Measurements from ENCODE around the gene RPA1.
"Not testable (repeated sequence)": the region's sequence is repeated elsewhere in the genome, so short reads cannot be mapped to it uniquely, and the experiment has no call there.

The RPA1 gene

GRCh38 chr17:1820528-1821252 lies 9.1 kb upstream of the RPA1 start:
- DNase-seq (ENCODE audit: low read depth): no peak

DNA sequence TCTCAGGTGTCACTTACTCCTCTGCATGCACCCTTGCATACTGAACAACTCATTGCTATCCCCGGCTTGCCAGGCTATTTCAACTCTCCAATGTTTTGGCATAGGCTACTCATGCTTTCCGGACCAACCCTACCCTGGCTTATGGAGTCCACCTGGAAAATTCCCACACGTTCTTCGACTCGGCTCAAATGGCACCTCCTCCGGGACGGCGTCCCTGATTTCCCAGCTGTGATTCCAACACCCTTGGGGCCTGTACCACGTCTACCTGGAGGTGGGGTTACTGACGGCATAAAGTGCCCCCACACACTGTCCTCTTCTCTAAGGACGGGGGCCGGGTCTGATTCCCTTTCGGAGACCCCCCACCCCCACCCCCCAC lies 601 bp upstream of the RPA1 start:
- peak; percentile 15 for DNase-seq (ENCODE audit: low read depth)

DNA sequence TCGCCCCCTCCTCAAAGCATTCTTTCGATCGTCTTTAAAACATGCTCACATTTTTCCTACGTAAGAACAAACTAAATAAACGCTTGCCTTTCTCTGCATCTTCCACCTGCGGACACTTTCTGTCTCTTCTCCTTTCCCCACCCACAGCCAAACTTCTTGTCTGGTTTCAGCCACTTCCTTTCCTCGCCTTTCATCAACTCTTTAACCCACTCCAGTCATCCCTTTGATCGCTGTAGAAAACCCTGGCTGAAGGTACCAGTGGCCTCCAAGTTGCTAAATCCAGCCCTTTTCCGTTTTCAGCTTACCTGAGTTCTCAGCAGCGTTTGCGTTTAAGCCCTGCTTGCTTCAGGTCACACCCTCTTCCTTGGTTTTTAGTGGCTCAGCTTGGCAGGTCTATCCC lies 483 bp downstream of the RPA1 start:
- DNase-seq (ENCODE audit: low read depth): peak; percentile 10

DNA sequence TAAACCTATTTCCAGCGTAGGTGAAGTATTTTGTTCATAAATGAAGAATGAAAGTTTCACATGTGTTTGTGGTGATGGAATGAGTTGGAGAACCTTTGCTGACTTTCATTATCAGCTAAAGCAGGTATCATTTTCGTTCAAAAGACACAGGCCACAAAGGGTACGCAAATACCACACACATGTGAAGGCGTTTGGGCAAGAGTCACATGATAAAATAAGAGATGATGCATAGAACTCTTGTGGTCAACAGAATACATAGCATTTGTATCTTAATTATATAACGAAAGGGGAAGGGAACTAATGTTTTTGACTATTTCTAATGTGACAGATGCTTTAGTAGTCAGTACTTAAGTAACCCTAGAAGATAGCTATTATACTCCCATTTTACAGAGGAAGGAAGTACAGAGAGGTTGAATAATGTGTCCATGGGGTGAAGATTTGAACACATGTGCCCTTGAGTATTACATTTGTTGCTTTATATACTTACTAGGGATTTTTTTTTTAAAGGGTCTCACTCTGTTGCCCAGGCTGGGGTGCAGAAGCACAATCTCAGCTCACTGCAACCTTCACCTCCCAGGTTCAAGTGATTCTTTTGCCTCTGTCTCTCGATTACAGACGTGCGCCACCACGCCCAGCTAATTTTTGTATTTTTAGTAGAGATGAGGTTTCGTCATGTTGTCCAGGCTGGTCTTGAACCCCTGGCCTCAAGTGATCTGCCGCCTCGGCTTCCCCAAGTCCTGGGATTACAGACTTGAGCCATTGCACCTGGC lies 4.8 kb downstream of the RPA1 start:
- no peak for DNase-seq (ENCODE audit: low read depth)

- DNase-seq (ENCODE audit: low read depth): no peak
Measured at GRCh38 chr17:1839516-1839915, 9.7 kb downstream of the RPA1 start.

DNA sequence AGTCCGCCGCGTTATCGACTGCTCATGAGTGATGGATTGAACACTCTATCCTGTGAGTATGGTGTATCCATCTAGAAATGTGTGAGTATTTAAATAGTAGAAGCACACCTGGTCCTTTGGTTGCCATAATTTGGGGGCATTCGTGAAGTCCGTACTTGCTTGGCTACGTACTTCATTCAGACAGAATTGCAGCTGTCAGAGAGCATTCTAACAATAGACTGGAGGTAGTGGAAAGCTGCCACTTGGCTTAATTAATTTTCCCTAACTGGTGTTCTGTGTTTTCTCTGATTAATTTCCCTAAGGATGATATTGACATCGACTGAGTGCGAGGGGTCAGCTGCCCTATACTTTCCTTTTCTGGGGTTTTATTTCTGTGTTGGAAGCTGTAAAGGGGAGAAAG lies 14.1 kb downstream of the RPA1 start:
- DNase-seq (ENCODE audit: low read depth): no peak

DNA sequence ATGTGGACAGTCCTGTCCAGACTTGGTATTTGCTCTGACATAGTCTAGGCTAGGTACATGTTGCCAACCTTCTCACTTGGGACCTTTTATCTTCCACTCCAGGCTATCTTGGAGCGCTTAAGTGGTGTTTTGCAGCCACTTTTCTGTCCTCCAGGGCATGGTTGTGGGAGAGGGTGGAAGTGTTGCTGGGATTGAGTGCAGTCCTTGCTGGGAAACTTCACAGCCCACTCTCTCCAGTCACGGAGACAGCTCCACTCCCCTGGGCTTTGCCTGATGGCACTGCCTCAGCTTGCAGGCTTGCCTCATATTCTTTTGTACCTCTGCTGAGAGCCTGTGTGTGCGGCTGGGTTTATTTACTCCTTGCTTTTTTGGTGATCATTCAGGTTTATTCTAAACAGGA lies 17.4 kb downstream of the RPA1 start:
- no peak for DNase-seq (ENCODE audit: low read depth)

DNA sequence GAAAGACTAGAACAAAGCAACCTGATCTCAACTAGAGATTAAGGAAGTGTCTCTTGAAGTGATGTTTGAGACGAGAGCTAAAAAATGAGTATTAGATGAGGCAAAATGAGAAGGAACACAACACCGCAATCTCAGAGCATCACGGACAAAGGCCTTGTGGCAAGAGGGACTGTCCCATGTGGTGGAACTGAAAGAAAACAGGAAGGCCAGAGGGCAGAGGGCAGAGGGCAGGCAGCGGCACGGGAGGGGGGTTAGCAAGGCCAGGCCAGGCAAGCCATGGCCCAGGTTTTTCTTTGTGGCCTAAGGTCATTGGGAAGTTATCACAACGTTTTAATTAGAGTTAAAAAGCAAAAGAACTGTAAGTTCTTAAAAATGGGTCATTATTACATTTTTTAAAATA lies 22.5 kb downstream of the RPA1 start:
- no peak for DNase-seq (ENCODE audit: low read depth)

- DNase-seq (ENCODE audit: low read depth): no peak
Measured at GRCh38 chr17:1853698-1854097, 23.9 kb downstream of the RPA1 start.

DNA sequence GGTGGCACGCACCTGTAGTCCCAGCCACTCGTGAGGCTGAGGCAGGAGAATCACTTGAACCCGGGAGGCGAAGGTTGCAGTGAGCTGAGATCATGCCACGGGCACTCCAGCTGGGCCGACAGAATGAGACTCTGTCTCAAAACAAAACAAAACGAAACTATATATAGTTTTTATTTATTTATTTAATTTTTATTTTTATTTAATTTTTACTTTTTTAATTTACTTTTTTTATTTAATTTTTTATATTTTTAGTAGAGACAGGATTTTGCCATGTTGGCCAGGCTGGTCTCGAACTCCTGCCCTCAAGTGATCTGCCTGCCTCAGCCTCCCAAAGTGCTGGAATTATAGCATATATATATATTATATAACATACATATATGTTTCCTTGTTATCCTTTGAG lies 26.7 kb downstream of the RPA1 start:
- not testable (repeated sequence) for DNase-seq (ENCODE audit: low read depth)

DNA sequence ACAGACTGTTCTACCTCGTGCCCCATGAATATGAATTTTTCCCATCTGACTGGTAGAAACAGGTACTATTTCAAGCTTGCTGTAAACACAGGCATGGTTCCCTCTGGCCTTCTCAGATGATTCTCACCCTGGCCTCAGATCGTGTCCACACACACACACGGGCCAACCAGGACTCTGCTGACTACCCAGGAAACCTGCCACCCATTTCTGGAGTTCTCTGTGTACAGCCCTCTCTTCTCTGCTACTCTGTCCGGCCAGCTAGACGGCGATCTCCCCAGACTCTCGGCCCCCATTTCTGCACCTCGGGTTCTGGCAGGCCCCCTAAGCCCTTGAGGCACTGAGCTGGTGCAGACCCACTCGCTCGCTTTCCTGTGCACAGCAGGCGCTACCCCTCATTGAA lies 31.2 kb downstream of the RPA1 start:
- DNase-seq (ENCODE audit: low read depth): no peak

- no peak for DNase-seq (ENCODE audit: low read depth)
Measured at GRCh38 chr17:1861391-1862010, 31.7 kb downstream of the RPA1 start.

GRCh38 chr17:1865252-1866037 lies 35.6 kb downstream of the RPA1 start:
- DNase-seq (ENCODE audit: low read depth): peak; percentile 20

DNA sequence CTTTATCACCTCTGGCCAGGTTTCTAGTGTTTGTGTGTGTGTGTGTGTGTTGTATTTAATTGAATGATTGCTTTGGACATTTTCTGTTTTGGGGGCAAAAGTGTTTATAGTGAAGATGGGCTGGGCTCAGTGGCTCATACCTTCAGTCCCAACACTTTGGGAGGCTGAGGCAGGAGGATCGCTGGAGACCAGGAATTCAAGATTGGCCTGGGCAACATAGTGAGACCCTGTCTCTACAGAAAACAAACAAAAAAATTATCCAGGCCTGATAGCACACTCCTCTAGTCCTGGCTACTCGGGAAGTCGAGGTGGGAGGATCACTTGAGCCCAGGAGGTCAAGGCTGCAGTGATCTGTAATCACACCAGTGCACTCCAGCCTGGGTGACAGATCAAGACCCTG lies 37.5 kb downstream of the RPA1 start:
- no peak for DNase-seq (ENCODE audit: low read depth)

DNA sequence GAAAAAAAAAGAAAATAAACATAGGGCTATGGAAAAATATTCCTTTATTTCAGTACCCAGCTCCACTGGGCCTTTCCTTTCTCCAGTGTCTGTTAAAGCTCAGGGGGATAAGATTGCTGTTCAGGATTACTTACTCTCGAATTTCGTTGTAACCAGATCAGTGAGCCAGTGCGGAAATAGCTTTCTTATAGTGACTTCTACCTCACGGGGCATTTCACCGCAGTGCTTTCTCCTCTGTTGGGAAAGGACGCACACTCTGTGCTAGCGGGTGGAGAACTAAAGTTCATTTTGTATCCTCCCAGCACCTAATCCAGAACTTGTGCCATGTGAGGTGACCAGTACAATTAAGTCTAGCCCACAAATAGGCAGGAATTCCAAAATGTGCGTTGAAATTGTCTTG lies 38.3 kb downstream of the RPA1 start:
- DNase-seq (ENCODE audit: low read depth): no peak

DNA sequence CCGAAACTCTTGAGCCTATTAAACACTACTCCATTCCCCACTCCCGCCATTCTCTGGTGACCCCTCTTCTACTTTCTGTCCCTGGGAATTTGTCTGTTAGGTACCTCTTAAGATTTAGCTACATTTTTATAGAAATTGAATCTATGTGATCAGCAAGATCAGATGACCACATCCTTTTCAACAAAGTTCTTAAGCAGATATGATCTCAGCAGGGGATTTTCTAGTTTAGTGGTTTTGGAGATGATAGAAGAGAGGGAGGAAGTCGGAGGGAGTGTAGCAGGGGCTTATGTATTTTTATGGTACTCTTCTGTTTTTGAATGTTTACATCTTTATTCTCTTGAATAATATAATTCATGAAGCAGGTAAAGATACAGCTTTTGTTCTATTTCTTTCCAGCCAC lies 40.8 kb downstream of the RPA1 start:
- DNase-seq (ENCODE audit: low read depth): peak; percentile 17

DNA sequence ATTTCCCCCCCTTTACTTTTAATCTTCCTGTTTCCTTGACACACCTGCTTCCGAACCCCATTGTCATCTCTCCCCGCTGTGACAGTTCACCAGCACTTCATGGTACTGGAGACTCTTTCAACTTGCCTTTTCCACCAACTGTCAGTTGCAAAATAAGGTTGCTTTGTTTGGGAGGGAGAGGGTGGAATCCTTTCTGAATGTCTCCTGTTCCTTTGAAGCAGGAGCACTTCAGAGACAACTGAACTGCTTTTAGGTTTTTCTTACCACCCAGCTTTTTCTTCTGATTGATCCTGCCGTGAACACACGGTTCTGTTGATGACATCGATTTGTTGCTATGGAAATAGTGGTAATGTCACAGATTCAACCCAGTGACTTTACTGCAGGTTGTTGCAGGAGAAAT lies 42.0 kb downstream of the RPA1 start:
- DNase-seq (ENCODE audit: low read depth): no peak

- no peak for DNase-seq (ENCODE audit: low read depth)
Measured at GRCh38 chr17:1872254-1872653, 42.4 kb downstream of the RPA1 start.

GRCh38 chr17:1872976-1873375 lies 43.2 kb downstream of the RPA1 start:
- DNase-seq (ENCODE audit: low read depth): no peak

DNA sequence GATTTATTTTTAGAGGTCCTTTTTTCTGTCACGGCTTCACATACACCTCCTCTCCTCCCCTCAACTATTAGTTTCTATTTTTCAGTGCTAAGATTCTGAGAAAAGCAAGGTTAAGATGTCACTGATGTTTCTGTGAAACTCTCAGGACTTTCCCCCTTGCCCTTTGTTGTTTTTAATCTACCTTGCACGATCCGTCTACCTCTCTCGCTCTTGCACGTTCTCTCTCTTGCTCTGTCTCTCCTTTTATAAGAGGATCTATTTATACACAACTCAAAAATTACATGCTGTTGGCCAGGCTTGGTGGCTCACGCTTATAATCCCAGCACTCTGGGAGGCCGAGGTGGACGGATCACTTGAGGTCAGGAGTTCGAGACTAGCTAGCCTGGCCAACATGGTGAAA lies 43.6 kb downstream of the RPA1 start:
- DNase-seq (ENCODE audit: low read depth): no peak

DNA sequence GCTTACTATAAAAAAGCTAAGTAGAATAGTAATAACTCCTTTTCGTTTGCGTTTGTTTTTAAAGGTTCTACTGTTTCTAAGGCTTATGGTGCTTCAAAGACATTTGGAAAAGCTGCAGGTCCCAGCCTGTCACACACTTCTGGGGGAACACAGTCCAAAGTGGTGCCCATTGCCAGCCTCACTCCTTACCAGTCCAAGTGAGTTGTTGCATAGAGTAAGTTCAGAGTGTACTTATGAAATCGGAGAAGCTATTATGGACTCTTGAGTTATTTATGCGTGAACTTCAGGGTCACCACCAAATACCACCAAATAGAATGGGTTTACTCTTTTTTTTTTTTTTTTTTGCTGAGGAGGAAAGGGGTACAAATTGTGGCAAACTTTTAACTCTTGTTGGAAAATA lies 45.8 kb downstream of the RPA1 start:
- DNase-seq (ENCODE audit: low read depth): no peak

GRCh38 chr17:1878419-1879121 lies 48.8 kb downstream of the RPA1 start:
- no peak for DNase-seq (ENCODE audit: low read depth)

Measured in iris pigment epithelial cell (primary cell).